IMR-90 (cell line): ENCODE measurements around the gene GTF2F1. TPM values are rescaled to one million over a fixed set of nuclear protein-coding genes. Genes with fewer than 3 reads are reported as not detected.

Experiments used
- ATAC-seq: fragments of 200-7000 bp; cut with Tn5 transposase; 2 replicates; pipeline ENCODE4 v1.9.1; 2020; ENCODE audit warnings: low read depth, mild to moderate bottlenecking, moderate library complexity
- BruUV-seq: library from RNA; stranded (reverse); fragments of 400-500 nt; replicated peaks from 2 replicates; lab custom pipeline; 2021; lab: Mats Ljungman, UMichigan
- CTCF ChIA-PET: fragments of 300-600 bp; formaldehyde crosslinking; extraction: SDS; loops from one replicate; lab custom pipeline; 2021; ENCODE audit warnings: antibody characterized with exemption; lab: Yijun Ruan, JAX
- POLR2A ChIA-PET: fragments of 300-600 bp; sonication (Branson Sonifier 250); formaldehyde crosslinking; loops from one replicate; lab custom pipeline; 2022; ENCODE audit warnings: antibody characterized with exemption; ENCODE audit not compliant: unreplicated experiment; lab: Charles Lee
- DNase-seq: peaks from one replicate; pipeline ENCODE4 v3.0.0; 2013
- H2AFZ ChIP-seq: replicated peaks from 2 replicates; pipeline ENCODE3; 2013; ENCODE audit warnings: low read length, mild to moderate bottlenecking; ENCODE audit not compliant: poor library complexity
- H2AK5ac ChIP-seq: 2 replicates; pipeline ENCODE4 v1.6.1; 2013; ENCODE audit warnings: low read depth, low read length, inconsistent platforms
- H2AK9ac ChIP-seq: replicated peaks from 2 replicates; pipeline ENCODE3; 2013; ENCODE audit warnings: mild to moderate bottlenecking, low read depth, low read length, moderate library complexity; ENCODE audit not compliant: poor library complexity
- H2BK120ac ChIP-seq: 2 replicates; pipeline ENCODE4 v1.6.1; 2013; ENCODE audit warnings: low read depth, low read length, inconsistent platforms
- H2BK15ac ChIP-seq: 3 replicates; pipeline ENCODE4 v1.6.1; 2013; ENCODE audit warnings: low read depth, low read length, inconsistent platforms
- H2BK20ac ChIP-seq: 2 replicates; pipeline ENCODE4 v1.6.1; 2013; ENCODE audit warnings: low read depth, mild to moderate bottlenecking, inconsistent platforms, low read length, moderate library complexity
- H2BK5ac ChIP-seq: 2 replicates; pipeline ENCODE4 v1.6.1; 2013; ENCODE audit warnings: mild to moderate bottlenecking, low read depth, low read length, inconsistent platforms; ENCODE audit not compliant: poor library complexity, severe bottlenecking
- H3K14ac ChIP-seq: replicated peaks from 2 replicates; pipeline ENCODE4 v1.6.1; 2013; ENCODE audit warnings: low read depth, low read length, inconsistent platforms
- H3K18ac ChIP-seq: 2 replicates; pipeline ENCODE4 v1.6.1; 2013; ENCODE audit warnings: low read depth, low read length, control low read depth
- H3K23ac ChIP-seq: 2 replicates; pipeline ENCODE4 v1.6.1; 2013; ENCODE audit warnings: low read depth, low read length, inconsistent platforms
- H3K27ac ChIP-seq: 2 replicates; pipeline ENCODE4 v1.5.1; 2013; ENCODE audit warnings: mild to moderate bottlenecking, control low read depth, low read length; ENCODE audit not compliant: insufficient read depth
- H3K27me3 ChIP-seq: 2 replicates; pipeline ENCODE4 v1.6.1; 2013; ENCODE audit warnings: low read length; ENCODE audit not compliant: control insufficient read depth, insufficient read depth
- H3K36me3 ChIP-seq: 2 replicates; pipeline ENCODE4 v1.6.1; 2013; ENCODE audit warnings: low read length, mixed read lengths; ENCODE audit not compliant: control insufficient read depth, insufficient read depth
- H3K4ac ChIP-seq: 2 replicates; pipeline ENCODE4 v1.6.1; 2013; ENCODE audit warnings: low read depth, low read length, inconsistent platforms
- H3K4me1 ChIP-seq: 2 replicates; pipeline ENCODE4 v1.6.1; 2013; ENCODE audit warnings: low read length, mixed read lengths; ENCODE audit not compliant: control insufficient read depth, insufficient read depth
- H3K4me2 ChIP-seq: 2 replicates; pipeline ENCODE4 v1.6.1; 2013; ENCODE audit warnings: low read depth, mild to moderate bottlenecking, control low read depth, low read length, moderate library complexity
- H3K4me3 ChIP-seq: 2 replicates; pipeline ENCODE4 v1.5.1; 2013; ENCODE audit warnings: low read depth, mild to moderate bottlenecking, control low read depth, low read length, moderate library complexity; ENCODE audit not compliant: insufficient read depth
- H3K56ac ChIP-seq: 2 replicates; pipeline ENCODE4 v1.6.1; 2013; ENCODE audit warnings: low read length, inconsistent platforms; ENCODE audit not compliant: insufficient read depth; ENCODE audit errors: extremely low read depth
- H3K79me1 ChIP-seq, 2 experiments: 2 replicates each; pipeline ENCODE4 v1.6.1; 2013; ENCODE audit warnings: low read length in 2 of 2, inconsistent platforms in 1 of 2, low read depth in 1 of 2
- H3K9ac ChIP-seq: 2 replicates; pipeline ENCODE4 v1.6.1; 2013; ENCODE audit warnings: low read depth, low read length, control low read depth
- H3K9me1 ChIP-seq: 2 replicates; pipeline ENCODE4 v1.6.1; 2013; ENCODE audit warnings: low read length, inconsistent platforms; ENCODE audit not compliant: insufficient read depth
- H3K9me3 ChIP-seq: 2 replicates; pipeline ENCODE4 v1.6.1; 2013; ENCODE audit warnings: low read length; ENCODE audit not compliant: control insufficient read depth, insufficient read depth
- H4K20me1 ChIP-seq: 2 replicates; pipeline ENCODE4 v1.6.1; 2013; ENCODE audit warnings: low read length, inconsistent platforms; ENCODE audit not compliant: insufficient read depth
- H4K5ac ChIP-seq: 2 replicates; pipeline ENCODE4 v1.6.1; 2013; ENCODE audit warnings: mild to moderate bottlenecking, low read depth, low read length, control low read depth
- H4K8ac ChIP-seq, 2 experiments: 2 replicates each; pipeline ENCODE4 v1.6.1; 2013; ENCODE audit warnings: low read depth in 2 of 2, low read length in 2 of 2, control low read depth in 1 of 2, inconsistent platforms in 1 of 2
- H4K91ac ChIP-seq: 2 replicates; pipeline ENCODE4 v1.6.1; 2013; ENCODE audit warnings: low read depth, low read length, inconsistent platforms; ENCODE audit not compliant: insufficient read depth
- BHLHE40 ChIP-seq: fragments of 150-350 bp; IDR thresholded peaks from 2 replicates; pipeline ENCODE4 v1.6.1; 2016; ENCODE audit warnings: mild to moderate bottlenecking, low read depth, low read length
- CEBPB ChIP-seq: IDR thresholded peaks from 2 replicates; pipeline ENCODE4 v1.6.1; 2012; ENCODE audit warnings: low read depth, low read length, improper control_type of control experiment
- CHD1 ChIP-seq: IDR thresholded peaks from 2 replicates; pipeline ENCODE4 v1.6.1; 2012; ENCODE audit warnings: low read depth, low read length, improper control_type of control experiment
- CTCF ChIP-seq: conservative IDR thresholded peaks from 2 replicates; pipeline ENCODE4 v1.5.1; 2012; ENCODE audit warnings: mild to moderate bottlenecking, low read depth, low read length, improper control_type of control experiment
- ELK1 ChIP-seq: fragments of 150-350 bp; IDR thresholded peaks from 2 replicates; pipeline ENCODE4 v1.6.1; 2016; ENCODE audit warnings: low read depth, mild to moderate bottlenecking, low read length, moderate library complexity, borderline replicate concordance
- FOS ChIP-seq: fragments of 150-350 bp; IDR thresholded peaks from 2 replicates; pipeline ENCODE4 v1.6.1; 2016; ENCODE audit warnings: low read depth, low read length
- MAFK ChIP-seq: IDR thresholded peaks from 2 replicates; pipeline ENCODE4 v1.6.1; 2012; ENCODE audit warnings: low read depth, low read length, improper control_type of control experiment
- MAZ ChIP-seq: IDR thresholded peaks from 2 replicates; pipeline ENCODE4 v1.6.1; 2012; ENCODE audit warnings: low read depth, mild to moderate bottlenecking, low read length, improper control_type of control experiment, moderate library complexity, borderline replicate concordance
- MXI1 ChIP-seq: IDR thresholded peaks from 2 replicates; pipeline ENCODE4 v1.6.1; 2012; ENCODE audit warnings: low read depth, mild to moderate bottlenecking, low read length, moderate library complexity, borderline replicate concordance
- NFE2L2 ChIP-seq: fragments of 150-350 bp; IDR thresholded peaks from 2 replicates; pipeline ENCODE4 v1.6.1; 2016; ENCODE audit warnings: low read depth, mild to moderate bottlenecking, low read length
- POLR2A ChIP-seq: IDR thresholded peaks from 2 replicates; pipeline ENCODE4 v1.6.1; 2012; ENCODE audit warnings: mild to moderate bottlenecking, low read depth, low read length
- RAD21 ChIP-seq: IDR thresholded peaks from 2 replicates; pipeline ENCODE4 v1.6.1; 2012; ENCODE audit warnings: low read length, improper control_type of control experiment
- RCOR1 ChIP-seq: IDR thresholded peaks from 2 replicates; pipeline ENCODE4 v1.6.1; 2012; ENCODE audit warnings: mild to moderate bottlenecking, low read length, improper control_type of control experiment; ENCODE audit not compliant: insufficient replicate concordance
- RFX5 ChIP-seq: IDR thresholded peaks from 2 replicates; pipeline ENCODE4 v1.8.0; 2012; ENCODE audit warnings: low read depth, mild to moderate bottlenecking, low read length, moderate library complexity
- SMC3 ChIP-seq: fragments of 150-350 bp; IDR thresholded peaks from 2 replicates; pipeline ENCODE4 v1.6.1; 2016; ENCODE audit warnings: low read depth, mild to moderate bottlenecking, antibody characterized with exemption, low read length, moderate library complexity
- USF2 ChIP-seq: fragments of 150-350 bp; IDR thresholded peaks from 2 replicates; pipeline ENCODE4 v1.6.1; 2017; ENCODE audit warnings: mild to moderate bottlenecking, antibody characterized with exemption, low read length, low read depth
- WGBS, 2 experiments: methylation state at CpG; one replicate each; pipeline versions ENCODE4 v1.1.5 to v1.1.7; 2013; ENCODE audit warnings: missing lambda C conversion rate in 2 of 2; ENCODE audit not compliant: insufficient read length in 1 of 2; ENCODE audit errors: extremely low coverage in 2 of 2; 5-methylcytosine and 5-hydroxymethylcytosine counted together
- dilution Hi-C: fragments of 300-500 bp; cut with HindIII; formaldehyde crosslinking; loops from one replicate; pipeline ENCODE4 v1.14.3; 2018; ENCODE audit warnings: low sequenced_read_pairs; ENCODE audit not compliant: unreplicated experiment
- in situ Hi-C: fragments of 300-500 bp; cut with MboI; formaldehyde crosslinking; loops from 3 replicates; pipeline ENCODE4 v1.14.3; 2019; ENCODE audit warnings: low sequenced_read_pairs, inconsistent platforms, mixed read lengths
- intact Hi-C: fragments of 100-400 bp; cut with micrococcal nuclease; formaldehyde crosslinking; loops from 2 replicates; pipeline ENCODE4 v1.10.0; 2022
- polyA plus RNA-seq, 3 experiments: library from polyadenylated mRNA; depleted of rRNA; stranded (reverse); fragments of >200 nt; gene quantifications; 2 replicates each; pipeline ENCODE4 v1.2.3, GENCODE V29; 2012; ENCODE audit warnings: low replicate concordance in 1 of 3
- total RNA-seq: library from RNA; depleted of rRNA; stranded (reverse); fragments of >200 nt; gene quantifications from 2 replicates; pipeline ENCODE4 v1.2.3, GENCODE V29; 2012

Gene GTF2F1
- total and polyA plus RNA-seq, 2 of the 4 experiments (the other 2 are of a cell fraction): 43.7 to 51.4 TPM

- Histone ChIP-seq H3K4me2 (no peak overlapping the region), H3K4me1 (peaks cover 11% of the 10 kb centered on the region), H3K4me3 (no peak overlapping the region), H3K9me3 (no peaks in the 10 kb centered on the region), H2BK20ac (no peak overlapping the region), H4K8ac (no peak overlapping the region), H3K4ac (no peak overlapping the region), H3K14ac (no peak overlapping the region), H3K27me3 (no peaks in the 10 kb centered on the region), H3K27ac (no peak overlapping the region), H2AFZ (no peak overlapping the region), H3K9ac (no peak overlapping the region), H3K23ac (no peak overlapping the region), H2BK15ac (no peak overlapping the region), H2BK120ac (no peak overlapping the region), H3K36me3 (peaks cover 5% of the 10 kb centered on the region; the same call in 1 of the 2 replicates), H2AK9ac (no peak overlapping the region), H3K9me1 (peaks cover 10% of the 10 kb centered on the region), H3K56ac (no peak overlapping the region), H4K5ac (no peak overlapping the region), H3K79me1 (peaks cover 4 to 19% of the 10 kb centered on the region in 2 experiments; a peak in 3 of 4 replicates), H4K20me1 (no peaks in the 10 kb centered on the region), H3K18ac (no peak overlapping the region), H2AK5ac (no peak overlapping the region), H2BK5ac (no peak overlapping the region), H4K91ac (no peak overlapping the region)
- in situ Hi-C loops: no loop called here
- DNase-seq: no peak
- TF ChIP-seq CTCF (no peak), RCOR1 (no peak), BHLHE40 (no peak), FOS (no peak), NFE2L2 (no peak), RFX5 (no peak), MAZ (no peak), POLR2A (no peak), MXI1 (no peak), CHD1 (no peak), MAFK (no peak), SMC3 (no peak), RAD21 (no peak), ELK1 (no peak), USF2 (no peak), CEBPB (no peak)
- no peak for ATAC-seq
- POLR2A ChIA-PET: no interaction called here
- intact Hi-C loops: no loop called here
- BruUV-seq: no TSS peak
- dilution Hi-C loops: no loop called here
- CTCF ChIA-PET: no interaction called here
- WGBS, 2 experiments: 91% methylated on average over 5 of the region's 12 CpGs; no CpG with 5 or more reads in 1 of the 2 experiments
Observed at GRCh38 chr19:6396305-6396704, 3.3 kb upstream of the GTF2F1 start.
